SJCRH30 (cell line): ENCODE data around the gene EFNB3. TPM values are rescaled to one million over a fixed set of nuclear protein-coding genes. Genes with fewer than 3 reads are reported as not detected.

Experiments
- DNase-seq, 2 experiments: peaks; one replicate each; pipeline ENCODE4 v3.0.0-alpha.2; 2015 to 2020
- H3K27ac ChIP-seq: fragments of 250-450 bp; sonication (Bioruptor Pico); 2 replicates; pipeline ENCODE4 v1.5.1; 2020; ENCODE audit warnings: mild to moderate bottlenecking, moderate library complexity
- H3K27me3 ChIP-seq: fragments of 250-450 bp; sonication (Bioruptor Pico); 2 replicates; pipeline ENCODE4 v1.5.1; 2020; ENCODE audit warnings: mild to moderate bottlenecking, moderate library complexity
- H3K36me3 ChIP-seq: fragments of 250-450 bp; sonication (Bioruptor Pico); 2 replicates; pipeline ENCODE4 v1.5.1; 2020; ENCODE audit warnings: mild to moderate bottlenecking, moderate library complexity
- H3K4me1 ChIP-seq: fragments of 250-450 bp; sonication (Bioruptor Pico); 2 replicates; pipeline ENCODE4 v1.5.1; 2020; ENCODE audit warnings: mild to moderate bottlenecking, moderate library complexity
- H3K4me3 ChIP-seq: fragments of 250-450 bp; sonication (Bioruptor Pico); 2 replicates; pipeline ENCODE4 v1.5.1; 2020; ENCODE audit warnings: mild to moderate bottlenecking, moderate library complexity
- H3K9me3 ChIP-seq: fragments of 250-450 bp; sonication (Bioruptor Pico); replicated peaks from 2 replicates; pipeline ENCODE4 v1.5.1; 2020; ENCODE audit warnings: mild to moderate bottlenecking, moderate library complexity
- total RNA-seq: library from RNA; depleted of rRNA; stranded (reverse); fragments of >200 nt; shearing (Covaris generic); gene quantifications from 2 replicates; pipeline ENCODE4 v1.2.3, GENCODE V29; 2014

Gene EFNB3
- total RNA-seq, 1 experiment from 2014 or later: 4.1 TPM

GRCh38 chr17:7721612-7722011, 16.6 kb downstream of the EFNB3 start:
- H3K4me1 ChIP-seq: 0 out of 2 replicates have a peak, but pooled peaks cover 3% of the 10 kb centered on the region
- H3K4me3 ChIP-seq: no peak overlapping the region
- DNase-seq: no peak
- H3K36me3 ChIP-seq: no peaks in the 10 kb centered on the region
- no peak overlapping the region for H3K27ac ChIP-seq
- H3K9me3 ChIP-seq: no peaks in the 10 kb centered on the region
- no peaks in the 10 kb centered on the region for H3K27me3 ChIP-seq

GRCh38 chr17:7727886-7728285, 22.9 kb downstream of the EFNB3 start:
- Histone ChIP-seq H3K9me3 (no peaks in the 10 kb centered on the region), H3K4me3 (no peak overlapping the region), H3K27ac (no peak overlapping the region), H3K4me1 (no peaks in the 10 kb centered on the region), H3K27me3 (no peaks in the 10 kb centered on the region), H3K36me3 (no peaks in the 10 kb centered on the region)
- DNase-seq: no peak

GRCh38 chr17:7729816-7730215, 24.8 kb downstream of the EFNB3 start:
- no peak overlapping the region for H3K27ac ChIP-seq
- H3K36me3 ChIP-seq: no peaks in the 10 kb centered on the region
- H3K4me1 ChIP-seq: no peaks in the 10 kb centered on the region
- H3K9me3 ChIP-seq: no peaks in the 10 kb centered on the region
- no peak for DNase-seq
- no peak overlapping the region for H3K4me3 ChIP-seq
- no peaks in the 10 kb centered on the region for H3K27me3 ChIP-seq

- no peaks in the 10 kb centered on the region for H3K9me3 ChIP-seq
- no peak for DNase-seq
- no peak overlapping the region for H3K27ac ChIP-seq
- no peaks in the 10 kb centered on the region for H3K4me1 ChIP-seq
- H3K36me3 ChIP-seq: no peaks in the 10 kb centered on the region
- no peak overlapping the region for H3K4me3 ChIP-seq
- no peaks in the 10 kb centered on the region for H3K27me3 ChIP-seq
These were observed 28.1 kb downstream of the EFNB3 start for GRCh38 chr17:7732981-7733539.

GRCh38 chr17:7737601-7738000, 32.6 kb downstream of the EFNB3 start:
- no peak for DNase-seq
- no peak overlapping the region for H3K4me3 ChIP-seq
- H3K4me1 ChIP-seq: no peaks in the 10 kb centered on the region
- H3K36me3 ChIP-seq: no peaks in the 10 kb centered on the region
- no peaks in the 10 kb centered on the region for H3K27me3 ChIP-seq
- no peak overlapping the region for H3K27ac ChIP-seq
- no peaks in the 10 kb centered on the region for H3K9me3 ChIP-seq

- no peaks in the 10 kb centered on the region for H3K9me3 ChIP-seq
- H3K36me3 ChIP-seq: no peaks in the 10 kb centered on the region
- no peak overlapping the region for H3K4me3 ChIP-seq
- H3K4me1 ChIP-seq: no peaks in the 10 kb centered on the region
- H3K27me3 ChIP-seq: no peaks in the 10 kb centered on the region
- H3K27ac ChIP-seq: no peak overlapping the region
- no peak for DNase-seq
These were observed 34.7 kb downstream of the EFNB3 start for GRCh38 chr17:7739746-7740145.

GRCh38 chr17:7740481-7741001, 35.5 kb downstream of the EFNB3 start:
- H3K9me3 ChIP-seq: no peaks in the 10 kb centered on the region
- H3K27ac ChIP-seq: no peak overlapping the region
- H3K36me3 ChIP-seq: no peaks in the 10 kb centered on the region
- no peak overlapping the region for H3K4me3 ChIP-seq
- DNase-seq: no peak
- H3K4me1 ChIP-seq: no peaks in the 10 kb centered on the region
- no peaks in the 10 kb centered on the region for H3K27me3 ChIP-seq

- H3K4me1 ChIP-seq: peaks cover 3% of the 10 kb centered on the region; the same call in 1 of the 2 replicates
- DNase-seq: no peak
- no peaks in the 10 kb centered on the region for H3K9me3 ChIP-seq
- no peak overlapping the region for H3K4me3 ChIP-seq
- no peak overlapping the region for H3K27ac ChIP-seq
- H3K36me3 ChIP-seq: no peaks in the 10 kb centered on the region
- H3K27me3 ChIP-seq: no peaks in the 10 kb centered on the region
These were observed 37.7 kb downstream of the EFNB3 start for GRCh38 chr17:7742729-7743128.

- Histone ChIP-seq H3K27me3 (no peaks in the 10 kb centered on the region), H3K4me3 (no peak overlapping the region), H3K27ac (no peak overlapping the region), H3K4me1 (peaks cover 6% of the 10 kb centered on the region; the same call in 1 of the 2 replicates), H3K36me3 (no peaks in the 10 kb centered on the region), H3K9me3 (no peaks in the 10 kb centered on the region)
- no peak for DNase-seq
These were observed 39.4 kb downstream of the EFNB3 start for GRCh38 chr17:7744416-7744815.

GRCh38 chr17:7745748-7746470, 40.9 kb downstream of the EFNB3 start:
- Histone ChIP-seq H3K27ac (no peak overlapping the region), H3K4me3 (no peak overlapping the region), H3K36me3 (no peaks in the 10 kb centered on the region), H3K9me3 (no peaks in the 10 kb centered on the region), H3K4me1 (peaks cover 6% of the 10 kb centered on the region; the same call in 1 of the 2 replicates), H3K27me3 (no peaks in the 10 kb centered on the region)
- DNase-seq: peak; percentile 30 to 50

GRCh38 chr17:7747635-7748071, 42.7 kb downstream of the EFNB3 start:
- H3K36me3 ChIP-seq: no peaks in the 10 kb centered on the region
- H3K4me3 ChIP-seq: no peak overlapping the region
- no peaks in the 10 kb centered on the region for H3K9me3 ChIP-seq
- H3K4me1 ChIP-seq: peaks cover 6% of the 10 kb centered on the region; the same call in 1 of the 2 replicates
- no peak for DNase-seq
- H3K27ac ChIP-seq: no peak overlapping the region
- H3K27me3 ChIP-seq: no peaks in the 10 kb centered on the region

- H3K9me3 ChIP-seq: no peaks in the 10 kb centered on the region
- H3K4me3 ChIP-seq: no peak overlapping the region
- H3K27ac ChIP-seq: no peak overlapping the region
- H3K4me1 ChIP-seq: peaks cover 6% of the 10 kb centered on the region; the same call in 1 of the 2 replicates
- no peaks in the 10 kb centered on the region for H3K27me3 ChIP-seq
- H3K36me3 ChIP-seq: no peaks in the 10 kb centered on the region
- DNase-seq: no peak
These were observed 43.2 kb downstream of the EFNB3 start for GRCh38 chr17:7748076-7748775.

GRCh38 chr17:7750321-7750821, 45.4 kb downstream of the EFNB3 start:
- no peak overlapping the region for H3K27ac ChIP-seq

GRCh38 chr17:7754656-7755055, 49.7 kb downstream of the EFNB3 start:
- Histone ChIP-seq H3K4me1 (no peaks in the 10 kb centered on the region), H3K27ac (no peak overlapping the region)

More at GRCh38 chr17:7750321-7750821, 45.4 kb downstream of the EFNB3 start:
- H3K4me1 ChIP-seq: peaks cover 6% of the 10 kb centered on the region; the same call in 1 of the 2 replicates
- no peaks in the 10 kb centered on the region for H3K27me3 ChIP-seq
- DNase-seq: no peak
- H3K36me3 ChIP-seq: no peaks in the 10 kb centered on the region
- no peak overlapping the region for H3K4me3 ChIP-seq
- no peaks in the 10 kb centered on the region for H3K9me3 ChIP-seq

More at GRCh38 chr17:7754656-7755055, 49.7 kb downstream of the EFNB3 start:
- Histone ChIP-seq H3K9me3 (no peaks in the 10 kb centered on the region), H3K36me3 (no peaks in the 10 kb centered on the region), H3K27me3 (no peaks in the 10 kb centered on the region), H3K4me3 (no peak overlapping the region)
- DNase-seq: no peak
